GM12801 (cell line): ENCODE data around the gene ZCCHC7.

Experiments used
- TF ChIP-seq, protein P1 (sequence below): IDR thresholded peaks from one replicate; pipeline ENCODE4 v1.5.1; 2011; ENCODE audit warnings: control low read depth; ENCODE audit not compliant: insufficient read length; ENCODE audit errors: extremely low read depth

ZCCHC7 gene

DNA sequence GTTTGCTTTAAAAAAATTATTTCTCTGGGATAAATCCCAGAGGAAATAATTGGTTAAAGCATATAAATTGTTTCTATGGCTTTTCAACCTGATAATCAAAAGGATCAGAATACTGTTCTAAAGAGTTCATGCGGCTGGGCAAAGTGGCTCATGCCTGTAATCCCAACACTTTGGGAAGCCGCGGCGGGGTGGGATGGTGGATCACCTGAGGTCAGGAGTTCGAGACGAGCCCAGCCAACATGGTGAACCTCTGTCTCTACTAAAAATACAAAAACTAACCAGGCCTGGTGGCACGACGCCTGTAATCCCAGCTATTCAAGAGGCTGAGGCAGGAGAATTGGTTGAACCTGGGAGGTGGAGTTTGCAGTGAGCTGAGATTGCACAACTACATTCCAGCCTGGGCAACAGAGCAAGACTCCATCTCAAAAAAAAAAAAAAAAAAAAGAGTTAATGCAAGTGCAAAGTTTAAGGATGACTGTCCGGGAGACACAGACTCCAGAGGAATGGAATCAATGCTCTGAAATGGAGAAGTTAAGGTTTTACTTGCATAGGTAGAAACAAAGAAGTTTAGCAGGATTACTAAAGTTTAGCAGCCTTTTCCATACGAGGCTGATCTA lies 285.5 kb downstream of the ZCCHC7 start:
- TF ChIP-seq, protein P1, sequence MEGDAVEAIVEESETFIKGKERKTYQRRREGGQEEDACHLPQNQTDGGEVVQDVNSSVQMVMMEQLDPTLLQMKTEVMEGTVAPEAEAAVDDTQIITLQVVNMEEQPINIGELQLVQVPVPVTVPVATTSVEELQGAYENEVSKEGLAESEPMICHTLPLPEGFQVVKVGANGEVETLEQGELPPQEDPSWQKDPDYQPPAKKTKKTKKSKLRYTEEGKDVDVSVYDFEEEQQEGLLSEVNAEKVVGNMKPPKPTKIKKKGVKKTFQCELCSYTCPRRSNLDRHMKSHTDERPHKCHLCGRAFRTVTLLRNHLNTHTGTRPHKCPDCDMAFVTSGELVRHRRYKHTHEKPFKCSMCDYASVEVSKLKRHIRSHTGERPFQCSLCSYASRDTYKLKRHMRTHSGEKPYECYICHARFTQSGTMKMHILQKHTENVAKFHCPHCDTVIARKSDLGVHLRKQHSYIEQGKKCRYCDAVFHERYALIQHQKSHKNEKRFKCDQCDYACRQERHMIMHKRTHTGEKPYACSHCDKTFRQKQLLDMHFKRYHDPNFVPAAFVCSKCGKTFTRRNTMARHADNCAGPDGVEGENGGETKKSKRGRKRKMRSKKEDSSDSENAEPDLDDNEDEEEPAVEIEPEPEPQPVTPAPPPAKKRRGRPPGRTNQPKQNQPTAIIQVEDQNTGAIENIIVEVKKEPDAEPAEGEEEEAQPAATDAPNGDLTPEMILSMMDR = no peak

DNA sequence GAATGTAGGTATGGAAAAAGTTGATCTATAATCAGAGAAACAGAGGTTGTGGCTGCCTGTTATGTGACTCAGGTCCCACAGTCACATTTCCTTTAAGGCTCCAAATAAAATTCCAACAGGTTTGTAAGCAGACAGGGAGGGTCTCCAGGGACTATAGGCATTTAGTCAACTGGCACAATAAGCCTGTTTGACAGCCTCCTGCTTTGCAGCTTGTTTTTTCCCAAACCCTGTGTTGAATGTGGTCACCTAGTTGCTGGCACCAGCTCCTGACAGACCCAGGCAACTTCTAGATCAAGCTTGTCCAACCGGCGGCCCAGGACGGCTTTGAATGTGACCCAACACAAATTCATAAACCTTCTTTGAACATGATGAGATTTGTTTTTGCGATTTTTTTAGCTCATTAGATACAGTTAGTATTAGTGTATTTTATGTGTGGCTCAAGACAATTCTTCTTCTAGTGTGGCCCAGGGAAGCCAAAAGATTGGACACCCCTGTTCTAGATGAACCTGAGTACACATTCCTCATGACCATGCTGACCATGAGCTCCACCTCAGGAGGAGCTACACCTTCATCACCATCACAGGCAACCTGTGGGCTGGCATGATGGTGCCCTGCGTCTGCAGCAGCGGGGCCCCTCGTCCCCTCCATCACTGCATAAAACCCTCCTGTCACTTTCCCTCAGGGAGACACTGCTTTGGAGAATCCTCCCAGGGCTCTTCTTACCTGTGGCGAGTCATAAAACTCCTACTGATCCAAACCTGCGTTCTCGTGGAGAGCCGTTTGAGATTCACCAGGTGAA lies 286.4 kb downstream of the ZCCHC7 start:
- TF ChIP-seq, protein P1 = no peak

DNA sequence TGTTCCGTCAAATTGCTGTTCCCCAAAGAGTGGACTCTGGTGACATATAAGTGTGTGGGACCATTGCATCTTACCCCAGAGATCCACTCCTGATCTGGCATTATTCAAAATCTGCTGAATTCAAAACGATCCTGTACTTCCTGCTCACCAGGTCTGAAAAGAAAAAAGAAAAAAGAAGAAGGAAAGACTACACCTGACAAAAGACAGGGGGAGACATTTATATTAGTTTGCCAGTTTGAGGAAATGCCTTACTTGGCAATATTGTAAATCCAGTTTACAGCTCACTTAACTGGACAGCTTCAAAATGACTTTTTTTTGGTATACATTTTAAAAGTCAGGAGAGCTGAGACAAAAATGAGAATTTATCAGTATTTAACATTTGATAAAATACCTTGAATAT lies 287.1 kb downstream of the ZCCHC7 start:
- TF ChIP-seq, protein P1 = no peak
